GM18909 (cell line): ENCODE data around the gene CRCP.
"Not testable (repeated sequence)": the region's sequence is repeated elsewhere in the genome, so short reads cannot be mapped to it uniquely, and the experiment has no call there.

ENCODE experiments used
- ATAC-seq: cut with Tn5 transposase; IDR thresholded peaks from one replicate; pipeline ENCODE4 v1.9.1; 2021; ENCODE audit warnings: mild to moderate bottlenecking; ENCODE audit not compliant: unreplicated experiment, poor library complexity

CRCP gene

GRCh38 chr7:66114743-66115649, at the start of gene CRCP:
Gene CRCP (plus strand): TSS chr7:66114847. CDS start chr7:66114963, 116 bp downstream.
- peak; percentile 91 for ATAC-seq

- ATAC-seq, result no peak
Measured at GRCh38 chr7:66069732-66070131, 44.9 kb upstream of the CRCP start.

DNA sequence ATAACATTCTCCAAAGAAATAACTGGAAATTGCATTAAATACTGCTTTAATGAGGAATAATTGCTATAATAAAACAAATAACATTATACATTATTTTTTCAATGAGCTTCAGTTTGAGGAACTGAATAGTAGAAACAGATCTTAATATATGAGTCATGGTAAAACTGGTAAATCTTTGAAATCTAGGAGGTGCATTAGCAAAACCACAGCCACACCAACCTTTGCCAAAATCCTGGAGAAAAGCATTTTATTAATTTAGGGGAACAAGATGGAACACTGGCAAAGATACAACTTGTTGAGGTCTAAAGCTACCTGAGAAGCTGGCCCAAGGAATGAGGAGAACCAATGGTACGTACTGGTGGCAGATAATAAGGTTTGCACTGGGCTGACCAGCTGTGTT, 44.4 kb upstream of the CRCP start:
- ATAC-seq, result no peak

DNA sequence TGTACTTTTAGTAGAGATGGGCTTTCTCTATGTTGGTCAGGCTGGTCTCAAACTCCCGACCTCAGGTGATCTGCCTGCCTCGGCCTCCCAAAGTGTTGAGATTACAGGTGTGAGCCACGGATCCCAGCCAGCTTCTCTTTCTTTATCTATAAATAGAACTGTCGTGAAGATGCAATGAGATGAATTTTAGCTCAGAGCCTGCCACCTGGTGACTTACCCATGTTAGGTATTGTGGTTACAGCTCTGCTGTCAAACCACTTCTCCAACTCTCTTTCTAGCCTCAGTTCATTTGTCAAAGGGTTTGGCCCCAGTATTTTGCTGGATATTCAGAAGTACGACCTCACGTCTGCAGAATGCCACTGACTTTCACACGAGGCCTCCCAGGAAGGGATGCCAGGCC, 42.4 kb upstream of the CRCP start:
- ATAC-seq, result not testable (repeated sequence)

GRCh38 chr7:66075590-66076461, 38.8 kb upstream of the CRCP start, which contains the start of gene ASL:
Gene ASL (plus strand): TSS chr7:66075819. CDS start chr7:66076082, 263 bp downstream.
- ATAC-seq, result peak; percentile 99

GRCh38 chr7:66076462-66077329, 38.0 kb upstream of the CRCP start:
- no peak for ATAC-seq

GRCh38 chr7:66078067-66078466, 36.6 kb upstream of the CRCP start:
- no peak for ATAC-seq

GRCh38 chr7:66082083-66082482, 32.6 kb upstream of the CRCP start:
- no peak for ATAC-seq

DNA sequence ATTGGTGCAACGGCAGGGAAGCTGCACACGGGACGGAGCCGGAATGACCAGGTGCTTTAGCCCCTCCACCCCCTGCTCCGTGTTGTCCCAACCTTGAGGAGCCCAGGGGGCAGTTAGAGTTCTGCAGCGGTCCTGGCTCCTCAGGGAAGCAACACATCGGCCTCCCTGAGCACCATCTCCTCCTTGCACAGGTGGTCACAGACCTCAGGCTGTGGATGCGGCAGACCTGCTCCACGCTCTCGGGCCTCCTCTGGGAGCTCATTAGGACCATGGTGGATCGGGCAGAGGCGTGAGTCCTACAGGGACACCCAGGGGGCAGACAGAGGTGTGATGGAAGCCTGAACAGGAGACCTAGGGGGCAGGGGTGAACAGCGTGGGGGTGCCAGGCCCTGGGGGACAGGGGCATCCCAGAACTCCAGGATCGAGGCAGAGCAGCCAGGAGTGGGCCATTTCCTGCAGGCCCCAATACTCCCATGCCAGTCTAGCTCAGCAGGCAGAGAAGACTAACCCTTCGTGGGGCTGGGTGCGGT, 31.7 kb upstream of the CRCP start:
- ATAC-seq, result no peak

GRCh38 chr7:66083677-66084076, 31.0 kb upstream of the CRCP start:
- ATAC-seq, result no peak

GRCh38 chr7:66088861-66089838, 25.5 kb upstream of the CRCP start:
- no peak for ATAC-seq

DNA sequence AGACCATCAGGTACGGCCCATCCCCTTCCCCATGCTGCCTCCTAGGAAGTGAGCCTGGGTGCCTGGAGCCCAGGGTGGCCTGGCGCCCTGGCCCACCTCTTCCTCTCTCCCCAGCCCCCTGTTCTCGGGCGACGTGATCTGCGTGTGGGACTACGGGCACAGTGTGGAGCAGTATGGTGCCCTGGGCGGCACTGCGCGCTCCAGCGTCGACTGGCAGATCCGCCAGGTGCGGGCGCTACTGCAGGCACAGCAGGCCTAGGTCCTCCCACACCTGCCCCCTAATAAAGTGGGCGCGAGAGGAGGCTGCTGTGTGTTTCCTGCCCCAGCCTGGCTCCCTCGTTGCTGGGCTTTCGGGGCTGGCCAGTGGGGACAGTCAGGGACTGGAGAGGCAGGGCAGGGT, 22.0 kb upstream of the CRCP start:
- ATAC-seq, result no peak

DNA sequence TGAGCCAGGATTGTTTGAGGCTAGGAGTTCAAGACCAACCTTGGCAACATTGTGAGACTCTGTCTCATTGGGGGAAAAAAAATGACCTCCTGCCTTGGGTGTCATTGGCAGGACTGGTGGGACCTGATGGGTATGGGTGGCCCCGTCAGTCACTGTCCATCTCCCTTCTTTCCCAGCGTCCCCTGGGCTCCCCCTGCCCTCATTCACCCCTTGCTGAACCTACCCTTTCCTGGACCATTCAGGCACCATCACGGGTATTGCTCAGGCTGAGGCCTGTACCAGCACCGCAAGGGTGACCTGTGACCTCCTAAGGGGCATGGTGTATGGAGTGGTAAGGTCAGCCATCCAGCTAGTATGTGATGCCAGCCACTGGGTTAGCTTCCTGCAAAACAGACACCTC, 19.6 kb upstream of the CRCP start:
- ATAC-seq, result no peak

DNA sequence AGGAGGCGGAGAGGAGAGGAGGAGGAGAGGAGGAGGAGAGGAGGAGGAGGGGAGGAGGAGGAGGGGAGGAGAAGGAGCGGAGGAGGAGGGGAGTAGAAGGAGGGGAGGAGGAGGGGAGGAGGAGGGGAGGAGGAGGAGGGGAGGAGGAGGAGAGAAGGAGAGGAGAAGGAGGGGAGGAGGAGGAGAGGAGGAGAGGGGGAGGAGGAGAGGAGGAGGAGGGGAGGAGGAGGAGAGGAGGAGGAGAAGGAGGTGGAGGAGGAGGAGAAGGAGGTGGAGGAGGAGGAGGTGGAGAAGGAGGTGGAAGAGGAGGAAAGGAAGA, 15.5 kb upstream of the CRCP start:
- no peak for ATAC-seq

- ATAC-seq, result peak; percentile 86
Measured at GRCh38 chr7:66099551-66100407, 14.9 kb upstream of the CRCP start.

GRCh38 chr7:66100408-66101050, 14.1 kb upstream of the CRCP start:
- no peak for ATAC-seq

GRCh38 chr7:66102168-66102567, 12.5 kb upstream of the CRCP start:
- ATAC-seq, result not testable (repeated sequence)
